Measurements from ENCODE around the gene MELTF.

DNA sequence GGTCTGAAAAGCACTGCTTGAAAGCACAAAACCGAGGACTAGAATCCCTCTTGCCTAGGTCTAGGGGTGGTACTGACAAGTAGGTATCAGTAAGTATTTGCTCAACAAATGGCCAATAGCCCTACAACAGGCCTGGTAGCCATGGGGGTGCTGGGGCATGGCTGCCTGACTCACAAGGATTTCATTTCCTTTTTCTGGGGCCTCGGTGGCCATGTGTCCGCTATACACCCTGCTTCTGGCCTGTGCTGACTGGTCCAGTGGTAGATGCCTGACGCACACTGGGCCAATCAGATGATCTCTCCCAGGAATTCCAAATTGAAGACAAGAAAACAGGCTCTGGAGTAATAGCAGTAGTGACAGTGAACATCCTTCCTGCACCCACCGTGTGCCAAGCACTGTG is 29.4 kb downstream of the MELTF start:
- TF ChIP-seq, protein P1, sequence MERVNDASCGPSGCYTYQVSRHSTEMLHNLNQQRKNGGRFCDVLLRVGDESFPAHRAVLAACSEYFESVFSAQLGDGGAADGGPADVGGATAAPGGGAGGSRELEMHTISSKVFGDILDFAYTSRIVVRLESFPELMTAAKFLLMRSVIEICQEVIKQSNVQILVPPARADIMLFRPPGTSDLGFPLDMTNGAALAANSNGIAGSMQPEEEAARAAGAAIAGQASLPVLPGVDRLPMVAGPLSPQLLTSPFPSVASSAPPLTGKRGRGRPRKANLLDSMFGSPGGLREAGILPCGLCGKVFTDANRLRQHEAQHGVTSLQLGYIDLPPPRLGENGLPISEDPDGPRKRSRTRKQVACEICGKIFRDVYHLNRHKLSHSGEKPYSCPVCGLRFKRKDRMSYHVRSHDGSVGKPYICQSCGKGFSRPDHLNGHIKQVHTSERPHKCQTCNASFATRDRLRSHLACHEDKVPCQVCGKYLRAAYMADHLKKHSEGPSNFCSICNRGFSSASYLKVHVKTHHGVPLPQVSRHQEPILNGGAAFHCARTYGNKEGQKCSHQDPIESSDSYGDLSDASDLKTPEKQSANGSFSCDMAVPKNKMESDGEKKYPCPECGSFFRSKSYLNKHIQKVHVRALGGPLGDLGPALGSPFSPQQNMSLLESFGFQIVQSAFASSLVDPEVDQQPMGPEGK (CRISPR knock-in tag; IDR thresholded peaks at IDR 0.05; ENCODE audit: borderline replicate concordance): no peak
- TF ChIP-seq PPARA (CRISPR knock-in tag; IDR thresholded peaks at IDR 0.05; ENCODE audit: borderline replicate concordance) (no peak), ZC3H10 (CRISPR knock-in tag; IDR thresholded peaks at IDR 0.05) (no peak), RARB (CRISPR knock-in tag; IDR thresholded peaks at IDR 0.05) (no peak), ZFP3 (CRISPR knock-in tag; IDR thresholded peaks at IDR 0.05) (no peak)
- TF ChIP-seq, protein P2, sequence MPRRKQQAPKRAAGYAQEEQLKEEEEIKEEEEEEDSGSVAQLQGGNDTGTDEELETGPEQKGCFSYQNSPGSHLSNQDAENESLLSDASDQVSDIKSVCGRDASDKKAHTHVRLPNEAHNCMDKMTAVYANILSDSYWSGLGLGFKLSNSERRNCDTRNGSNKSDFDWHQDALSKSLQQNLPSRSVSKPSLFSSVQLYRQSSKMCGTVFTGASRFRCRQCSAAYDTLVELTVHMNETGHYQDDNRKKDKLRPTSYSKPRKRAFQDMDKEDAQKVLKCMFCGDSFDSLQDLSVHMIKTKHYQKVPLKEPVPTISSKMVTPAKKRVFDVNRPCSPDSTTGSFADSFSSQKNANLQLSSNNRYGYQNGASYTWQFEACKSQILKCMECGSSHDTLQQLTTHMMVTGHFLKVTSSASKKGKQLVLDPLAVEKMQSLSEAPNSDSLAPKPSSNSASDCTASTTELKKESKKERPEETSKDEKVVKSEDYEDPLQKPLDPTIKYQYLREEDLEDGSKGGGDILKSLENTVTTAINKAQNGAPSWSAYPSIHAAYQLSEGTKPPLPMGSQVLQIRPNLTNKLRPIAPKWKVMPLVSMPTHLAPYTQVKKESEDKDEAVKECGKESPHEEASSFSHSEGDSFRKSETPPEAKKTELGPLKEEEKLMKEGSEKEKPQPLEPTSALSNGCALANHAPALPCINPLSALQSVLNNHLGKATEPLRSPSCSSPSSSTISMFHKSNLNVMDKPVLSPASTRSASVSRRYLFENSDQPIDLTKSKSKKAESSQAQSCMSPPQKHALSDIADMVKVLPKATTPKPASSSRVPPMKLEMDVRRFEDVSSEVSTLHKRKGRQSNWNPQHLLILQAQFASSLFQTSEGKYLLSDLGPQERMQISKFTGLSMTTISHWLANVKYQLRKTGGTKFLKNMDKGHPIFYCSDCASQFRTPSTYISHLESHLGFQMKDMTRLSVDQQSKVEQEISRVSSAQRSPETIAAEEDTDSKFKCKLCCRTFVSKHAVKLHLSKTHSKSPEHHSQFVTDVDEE (CRISPR knock-in tag; IDR thresholded peaks at IDR 0.05): no peak
